ENCODE measurements around the gene NAALADL2.

DNA sequence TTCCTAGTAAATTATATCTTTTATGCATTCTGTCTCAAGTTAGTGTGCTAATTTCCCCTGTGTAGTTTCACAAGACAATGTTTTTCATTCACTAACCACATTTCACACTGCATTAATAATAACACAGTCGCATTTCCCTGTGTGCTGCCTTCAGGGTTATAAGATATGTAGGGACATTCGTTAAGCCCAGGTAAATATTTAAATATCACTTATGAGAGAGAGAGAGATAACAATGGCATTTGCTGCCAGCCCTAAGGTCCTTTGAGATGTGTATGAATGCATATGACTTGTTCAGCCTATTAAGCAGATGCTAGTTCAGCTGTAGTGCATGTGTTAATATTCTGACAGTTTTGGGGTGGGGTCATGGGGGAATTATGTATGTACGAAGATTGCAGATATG lies 876.7 kb downstream of the NAALADL2 start:
- TF ChIP-seq, protein P1, sequence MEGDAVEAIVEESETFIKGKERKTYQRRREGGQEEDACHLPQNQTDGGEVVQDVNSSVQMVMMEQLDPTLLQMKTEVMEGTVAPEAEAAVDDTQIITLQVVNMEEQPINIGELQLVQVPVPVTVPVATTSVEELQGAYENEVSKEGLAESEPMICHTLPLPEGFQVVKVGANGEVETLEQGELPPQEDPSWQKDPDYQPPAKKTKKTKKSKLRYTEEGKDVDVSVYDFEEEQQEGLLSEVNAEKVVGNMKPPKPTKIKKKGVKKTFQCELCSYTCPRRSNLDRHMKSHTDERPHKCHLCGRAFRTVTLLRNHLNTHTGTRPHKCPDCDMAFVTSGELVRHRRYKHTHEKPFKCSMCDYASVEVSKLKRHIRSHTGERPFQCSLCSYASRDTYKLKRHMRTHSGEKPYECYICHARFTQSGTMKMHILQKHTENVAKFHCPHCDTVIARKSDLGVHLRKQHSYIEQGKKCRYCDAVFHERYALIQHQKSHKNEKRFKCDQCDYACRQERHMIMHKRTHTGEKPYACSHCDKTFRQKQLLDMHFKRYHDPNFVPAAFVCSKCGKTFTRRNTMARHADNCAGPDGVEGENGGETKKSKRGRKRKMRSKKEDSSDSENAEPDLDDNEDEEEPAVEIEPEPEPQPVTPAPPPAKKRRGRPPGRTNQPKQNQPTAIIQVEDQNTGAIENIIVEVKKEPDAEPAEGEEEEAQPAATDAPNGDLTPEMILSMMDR (IDR thresholded peaks at IDR 0.05; ENCODE audit: poor library complexity), result no peak
- TF ChIP-seq EZH2 (IDR thresholded peaks at IDR 0.05; ENCODE audit: borderline replicate concordance) (no peak), EZH2phosphoT487 (IDR thresholded peaks at IDR 0.05; ENCODE audit: low read depth, severe bottlenecking, unreplicated experiment) (no peak)

All from hepatocyte (in vitro differentiated cells).